Islet of Langerhans (tissue), 1 donor: Measurements from ENCODE around the gene CTNNA3.

ENCODE experiments used
- FAIRE-seq: peaks from one replicate; lab custom pipeline; 2011; peaks lifted over from hg19 to GRCh38; lab: Jason Lieb, UNC

The CTNNA3 gene

GRCh38 chr10:67327626-67328535 is 368.1 kb downstream of the CTNNA3 start:
- FAIRE-seq = no peak

- FAIRE-seq = no peak
Observed at GRCh38 chr10:67319976-67320375, 376.0 kb downstream of the CTNNA3 start.

- no peak for FAIRE-seq
Observed at GRCh38 chr10:67308912-67309311, 387.1 kb downstream of the CTNNA3 start.

- FAIRE-seq = peak; percentile 98
Observed at GRCh38 chr10:67306588-67307205, 389.3 kb downstream of the CTNNA3 start.

GRCh38 chr10:67302701-67303100 is 393.3 kb downstream of the CTNNA3 start:
- no peak for FAIRE-seq

GRCh38 chr10:67299761-67300160 is 396.2 kb downstream of the CTNNA3 start:
- no peak for FAIRE-seq

- FAIRE-seq = no peak
Observed at GRCh38 chr10:67297637-67298181, 398.3 kb downstream of the CTNNA3 start.

GRCh38 chr10:67296926-67297325 is 399.1 kb downstream of the CTNNA3 start:
- no peak for FAIRE-seq

- FAIRE-seq = no peak
Observed at GRCh38 chr10:67288688-67289410, 407.1 kb downstream of the CTNNA3 start.

- peak; percentile 45 for FAIRE-seq
Observed at GRCh38 chr10:67284589-67284988, 411.4 kb downstream of the CTNNA3 start.

- FAIRE-seq = no peak
Observed at GRCh38 chr10:67282871-67283270, 413.1 kb downstream of the CTNNA3 start.

GRCh38 chr10:67280405-67280804 is 415.6 kb downstream of the CTNNA3 start:
- FAIRE-seq = no peak

- FAIRE-seq = no peak
Observed at GRCh38 chr10:67277402-67277801, 418.6 kb downstream of the CTNNA3 start.

GRCh38 chr10:67269828-67270227 is 426.2 kb downstream of the CTNNA3 start:
- no peak for FAIRE-seq

- FAIRE-seq = no peak
Observed at GRCh38 chr10:67268146-67268545, 427.8 kb downstream of the CTNNA3 start.

GRCh38 chr10:67262675-67263074 is 433.3 kb downstream of the CTNNA3 start:
- no peak for FAIRE-seq

- FAIRE-seq = no peak
Observed at GRCh38 chr10:67261300-67261797, 434.6 kb downstream of the CTNNA3 start.

GRCh38 chr10:67259319-67259929 is 436.6 kb downstream of the CTNNA3 start:
- FAIRE-seq = no peak

- FAIRE-seq = no peak
Observed at GRCh38 chr10:67257427-67258144, 438.4 kb downstream of the CTNNA3 start.

- peak; percentile 5 for FAIRE-seq
Observed at GRCh38 chr10:67257018-67257417, 439.0 kb downstream of the CTNNA3 start.

GRCh38 chr10:67250686-67251085 is 445.3 kb downstream of the CTNNA3 start:
- no peak for FAIRE-seq
